ENCODE results near the gene DHX29.
A peak's percentile ranks its signal among the peaks of the same experiment; 100 is the strongest.

Gene DHX29, protein sequence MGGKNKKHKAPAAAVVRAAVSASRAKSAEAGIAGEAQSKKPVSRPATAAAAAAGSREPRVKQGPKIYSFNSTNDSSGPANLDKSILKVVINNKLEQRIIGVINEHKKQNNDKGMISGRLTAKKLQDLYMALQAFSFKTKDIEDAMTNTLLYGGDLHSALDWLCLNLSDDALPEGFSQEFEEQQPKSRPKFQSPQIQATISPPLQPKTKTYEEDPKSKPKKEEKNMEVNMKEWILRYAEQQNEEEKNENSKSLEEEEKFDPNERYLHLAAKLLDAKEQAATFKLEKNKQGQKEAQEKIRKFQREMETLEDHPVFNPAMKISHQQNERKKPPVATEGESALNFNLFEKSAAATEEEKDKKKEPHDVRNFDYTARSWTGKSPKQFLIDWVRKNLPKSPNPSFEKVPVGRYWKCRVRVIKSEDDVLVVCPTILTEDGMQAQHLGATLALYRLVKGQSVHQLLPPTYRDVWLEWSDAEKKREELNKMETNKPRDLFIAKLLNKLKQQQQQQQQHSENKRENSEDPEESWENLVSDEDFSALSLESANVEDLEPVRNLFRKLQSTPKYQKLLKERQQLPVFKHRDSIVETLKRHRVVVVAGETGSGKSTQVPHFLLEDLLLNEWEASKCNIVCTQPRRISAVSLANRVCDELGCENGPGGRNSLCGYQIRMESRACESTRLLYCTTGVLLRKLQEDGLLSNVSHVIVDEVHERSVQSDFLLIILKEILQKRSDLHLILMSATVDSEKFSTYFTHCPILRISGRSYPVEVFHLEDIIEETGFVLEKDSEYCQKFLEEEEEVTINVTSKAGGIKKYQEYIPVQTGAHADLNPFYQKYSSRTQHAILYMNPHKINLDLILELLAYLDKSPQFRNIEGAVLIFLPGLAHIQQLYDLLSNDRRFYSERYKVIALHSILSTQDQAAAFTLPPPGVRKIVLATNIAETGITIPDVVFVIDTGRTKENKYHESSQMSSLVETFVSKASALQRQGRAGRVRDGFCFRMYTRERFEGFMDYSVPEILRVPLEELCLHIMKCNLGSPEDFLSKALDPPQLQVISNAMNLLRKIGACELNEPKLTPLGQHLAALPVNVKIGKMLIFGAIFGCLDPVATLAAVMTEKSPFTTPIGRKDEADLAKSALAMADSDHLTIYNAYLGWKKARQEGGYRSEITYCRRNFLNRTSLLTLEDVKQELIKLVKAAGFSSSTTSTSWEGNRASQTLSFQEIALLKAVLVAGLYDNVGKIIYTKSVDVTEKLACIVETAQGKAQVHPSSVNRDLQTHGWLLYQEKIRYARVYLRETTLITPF (N-terminal part only)

DNA sequence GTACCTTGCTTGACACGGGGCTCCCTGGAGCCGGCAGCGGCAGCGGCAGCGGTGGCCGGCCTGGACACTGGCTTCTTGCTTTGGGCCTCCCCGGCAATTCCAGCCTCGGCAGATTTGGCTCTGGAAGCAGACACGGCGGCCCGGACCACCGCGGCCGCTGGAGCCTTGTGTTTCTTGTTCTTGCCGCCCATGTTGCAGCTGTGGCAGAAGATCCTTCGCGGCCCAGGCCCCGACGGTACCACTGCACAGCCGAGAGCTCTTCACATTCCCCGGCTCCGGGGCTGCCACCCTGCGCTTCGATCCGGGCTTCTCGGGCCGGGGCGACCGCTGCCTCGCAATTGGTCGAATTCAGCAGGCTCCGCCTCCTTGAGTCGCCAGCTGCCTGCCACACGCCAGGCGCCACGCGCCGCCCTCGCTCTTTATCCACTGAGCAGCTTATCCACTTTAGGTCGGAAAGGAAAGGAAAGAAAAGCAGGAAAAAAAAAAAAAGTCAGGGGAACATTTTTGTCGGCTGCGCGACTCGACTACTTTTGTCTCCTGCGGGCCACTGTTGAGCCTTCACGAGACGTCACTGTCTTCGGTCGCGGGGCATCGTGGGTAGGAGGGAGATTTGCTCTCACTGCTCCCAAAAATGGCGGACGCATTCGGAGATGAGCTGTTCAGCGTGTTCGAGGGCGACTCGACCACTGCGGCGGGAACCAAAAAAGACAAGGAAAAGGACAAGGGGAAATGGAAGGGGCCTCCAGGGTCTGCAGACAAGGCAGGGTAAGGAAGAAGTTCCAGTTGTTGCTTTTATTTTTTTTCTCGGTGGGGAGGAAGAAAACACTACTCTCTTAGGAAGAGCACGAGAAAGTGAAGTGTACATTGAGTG lies at the start of gene DHX29, which contains the start of gene MTREX:
TSS of gene DHX29 (minus strand) at position 312 of the 871 bp plus-strand sequence. CDS start at position 191, 121 bp downstream.
TSS of gene MTREX (plus strand) at position 607 of the 871 bp plus-strand sequence. CDS start at position 632, 25 bp downstream.
- peak within 1 kb of the TSS; percentile 94 for H3K4me3 ChIP-seq (ENCODE audit: low read depth, low read length)

DNA sequence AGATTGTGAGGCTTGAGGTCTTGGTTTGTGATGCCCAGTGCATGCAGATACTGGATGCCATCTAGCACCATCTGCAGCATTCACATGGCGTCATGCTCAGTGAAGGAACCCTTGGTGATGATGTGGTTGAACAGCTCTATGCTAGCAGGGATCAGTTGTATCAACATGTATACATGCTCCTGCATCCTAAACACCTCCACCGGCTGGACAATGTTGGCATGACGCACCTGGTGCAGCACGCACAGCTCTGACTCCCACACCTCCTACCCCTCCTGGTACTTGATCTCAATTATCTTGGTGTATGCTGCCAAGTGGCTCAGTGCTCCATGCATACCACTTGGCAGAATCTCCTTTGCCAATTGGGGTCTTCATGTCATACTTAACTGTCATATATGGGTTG lies 49.4 kb upstream of the DHX29 start:
- no peak overlapping the region for H3K4me3 ChIP-seq (ENCODE audit: low read depth, low read length)

DNA sequence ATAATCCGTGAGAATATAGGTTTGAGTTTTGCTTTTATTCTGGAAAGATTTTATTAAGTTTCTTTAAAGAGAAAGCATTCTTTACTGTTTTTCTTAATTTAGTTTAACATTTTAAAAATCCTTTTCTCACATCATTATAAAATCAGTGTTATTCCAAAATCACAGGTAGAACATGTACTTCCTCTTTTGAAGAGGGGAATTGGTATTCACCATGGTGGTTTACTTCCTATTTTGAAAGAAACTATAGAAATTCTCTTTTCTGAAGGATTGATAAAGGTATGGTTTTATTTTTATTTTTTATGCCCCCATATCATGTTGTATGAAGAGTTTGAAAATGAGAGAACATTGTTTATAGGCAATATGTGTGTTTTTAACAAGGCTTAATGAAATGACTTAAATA lies 43.3 kb upstream of the DHX29 start:
- no peak overlapping the region for H3K4me3 ChIP-seq (ENCODE audit: low read depth, low read length)

DNA sequence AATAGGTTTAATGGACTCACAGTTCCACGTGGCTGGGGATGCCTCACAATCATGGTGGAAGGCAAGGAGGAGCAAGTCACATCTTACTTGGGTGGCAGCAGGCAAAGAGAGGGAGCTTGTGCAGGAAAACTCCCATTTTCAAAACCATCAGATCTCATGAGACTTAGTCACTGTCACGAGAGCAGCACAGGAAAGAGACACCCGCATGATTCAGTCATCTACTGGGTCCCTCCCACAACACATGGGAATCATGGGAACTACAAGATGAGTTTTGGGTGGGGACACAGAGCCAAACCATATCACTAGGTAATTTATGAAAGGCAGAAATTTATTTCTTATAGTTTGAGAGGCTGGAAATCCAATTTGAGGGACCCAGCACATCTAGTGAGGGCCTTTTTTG lies 40.3 kb upstream of the DHX29 start:
- no peak overlapping the region for H3K4me3 ChIP-seq (ENCODE audit: low read depth, low read length)

DNA sequence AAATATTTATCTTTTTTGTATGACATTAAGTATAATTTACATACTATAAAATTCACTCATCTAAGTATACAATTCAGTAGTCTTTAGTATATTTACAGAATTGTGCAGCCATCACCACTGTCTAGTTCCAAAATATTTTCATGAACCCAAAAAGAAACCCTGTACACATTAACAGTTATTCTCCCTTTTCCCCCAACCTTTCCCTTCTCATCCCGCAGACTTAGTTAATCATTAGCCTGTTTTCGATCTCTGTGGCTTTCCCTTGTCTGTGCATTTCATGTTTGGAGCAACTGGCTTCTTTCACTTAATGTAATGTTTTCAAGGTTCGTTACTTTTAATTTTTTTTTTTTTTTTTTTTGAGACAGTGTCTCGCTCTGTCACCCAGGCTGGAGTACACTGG lies 37.8 kb upstream of the DHX29 start:
- H3K4me3 ChIP-seq (ENCODE audit: low read depth, low read length): no peak overlapping the region

DNA sequence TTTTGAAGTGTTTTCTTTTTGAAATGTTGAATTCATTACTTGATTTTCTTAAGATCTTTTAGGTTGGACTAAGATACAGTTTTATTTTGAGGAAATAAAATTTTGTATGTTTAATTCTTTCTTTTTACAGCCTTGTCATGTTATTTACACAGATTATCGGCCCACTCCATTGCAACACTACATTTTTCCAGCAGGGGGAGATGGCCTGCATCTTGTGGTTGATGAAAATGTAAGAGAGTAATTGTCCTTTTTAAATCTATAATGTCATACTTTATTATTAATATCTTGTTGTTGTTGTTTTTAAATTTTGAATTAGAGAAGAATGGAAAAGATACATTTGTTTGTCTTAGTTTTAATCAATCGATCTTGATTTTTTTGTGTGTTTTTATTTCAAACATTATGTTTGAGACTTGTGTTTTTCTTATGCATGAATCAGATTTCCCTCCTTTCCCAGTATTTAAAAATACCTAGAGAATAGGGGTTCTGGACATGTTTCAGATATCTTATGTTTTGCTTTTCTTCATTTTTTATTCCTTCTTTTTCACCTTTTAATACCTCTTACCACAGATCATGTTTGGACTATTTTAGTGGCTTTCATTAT lies 37.0 kb upstream of the DHX29 start:
- H3K4me3 ChIP-seq (ENCODE audit: low read depth, low read length): no peak overlapping the region

DNA sequence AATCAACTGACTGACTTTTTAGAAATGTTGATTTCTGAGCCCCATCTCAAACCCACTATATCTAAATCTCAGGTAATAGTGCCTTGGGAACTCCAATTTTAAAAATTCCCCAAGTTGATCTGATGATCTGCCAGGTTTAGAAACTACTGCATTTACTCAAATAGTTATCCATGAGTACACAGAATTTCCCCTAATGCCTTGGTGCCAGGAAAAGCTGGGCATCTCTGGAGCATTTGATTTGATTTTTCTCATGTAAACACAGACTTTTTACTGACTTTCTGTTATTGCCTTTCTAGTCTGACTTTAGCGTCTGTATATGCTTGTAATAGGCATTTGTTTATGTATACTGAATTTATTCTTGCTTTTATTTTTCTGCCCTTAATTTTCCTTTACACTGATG lies 36.1 kb upstream of the DHX29 start:
- no peak overlapping the region for H3K4me3 ChIP-seq (ENCODE audit: low read depth, low read length)

DNA sequence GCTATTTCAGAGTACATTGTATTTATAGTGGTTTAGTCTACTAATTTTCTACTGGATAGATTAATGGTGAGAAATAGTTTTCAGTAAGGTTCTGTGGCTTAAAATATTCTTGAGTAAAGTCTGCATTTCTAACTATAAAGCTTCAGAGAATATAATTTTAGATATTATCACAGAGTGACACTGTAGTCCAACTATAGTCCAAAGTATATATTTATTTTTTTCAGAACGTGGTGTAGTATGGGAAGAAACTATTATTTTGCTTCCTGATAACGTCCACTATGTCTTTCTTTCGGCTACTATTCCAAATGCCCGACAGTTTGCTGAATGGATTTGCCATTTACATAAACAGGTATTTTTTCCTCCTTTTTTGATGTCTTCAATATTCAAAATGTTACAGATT lies 35.6 kb upstream of the DHX29 start:
- no peak overlapping the region for H3K4me3 ChIP-seq (ENCODE audit: low read depth, low read length)

DNA sequence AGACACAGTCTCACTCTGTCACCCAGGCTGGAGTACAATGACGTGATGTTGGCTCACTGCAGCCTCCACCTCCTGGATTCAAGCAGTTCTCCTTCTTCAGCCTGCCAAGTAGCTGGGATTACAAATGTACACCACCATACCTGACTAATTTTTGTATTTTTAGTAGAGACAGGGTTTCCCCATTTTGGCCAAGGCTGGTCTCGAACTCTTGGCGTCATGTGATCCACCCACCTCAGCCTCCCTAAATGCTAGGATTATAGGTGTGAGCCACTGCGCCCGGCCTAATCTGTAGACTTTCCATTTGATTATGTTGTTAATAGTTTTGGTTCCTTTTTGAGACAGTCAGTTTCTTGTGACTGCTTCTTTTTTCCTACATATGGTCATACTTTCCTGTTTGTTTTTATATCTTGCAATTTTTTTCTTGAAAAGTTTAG lies 31.3 kb upstream of the DHX29 start:
- no peak overlapping the region for H3K4me3 ChIP-seq (ENCODE audit: low read depth, low read length)

DNA sequence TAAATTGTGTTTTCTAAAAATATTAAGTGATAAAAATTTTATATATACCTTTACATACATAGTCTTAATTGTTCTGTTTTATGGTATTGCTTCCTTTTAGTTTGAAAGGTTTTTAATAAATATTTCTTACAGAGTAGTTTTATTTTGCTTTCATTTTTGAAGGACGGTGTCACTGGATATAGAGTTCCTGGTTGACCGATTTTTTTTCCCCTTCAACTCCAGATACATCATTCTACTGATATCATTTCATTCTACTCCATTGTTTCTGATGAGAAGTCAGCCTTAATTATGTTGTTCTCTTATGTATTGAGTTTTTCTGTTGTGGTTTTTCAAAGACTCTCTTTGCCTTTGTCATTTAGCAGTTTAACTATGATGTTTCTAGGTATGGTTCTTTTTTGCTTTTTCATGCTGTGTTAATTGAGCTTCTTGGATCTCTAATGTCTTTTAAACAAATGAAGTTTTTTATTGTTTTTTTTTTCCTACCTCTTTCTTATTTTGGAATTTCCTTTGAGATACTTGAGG lies 30.7 kb upstream of the DHX29 start:
- H3K4me3 ChIP-seq (ENCODE audit: low read depth, low read length): no peak overlapping the region

DNA sequence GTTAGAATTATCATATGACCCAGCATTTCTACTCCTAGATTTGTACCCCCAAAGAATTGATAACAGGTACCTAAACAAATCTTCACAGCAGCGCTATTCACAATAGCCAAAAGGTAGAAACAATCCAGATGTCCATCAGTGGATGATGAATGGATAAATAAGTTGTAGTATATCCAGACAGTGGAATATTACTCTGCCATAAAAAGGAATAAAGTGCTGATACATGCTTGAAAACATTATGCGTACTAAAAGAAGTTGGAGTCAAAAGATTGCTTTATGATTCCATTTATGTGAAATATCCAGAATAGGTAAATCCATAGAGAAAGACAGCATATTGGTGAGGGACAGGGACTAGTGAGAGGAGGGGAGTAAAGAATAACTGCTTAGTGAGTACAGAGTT lies 26.3 kb upstream of the DHX29 start:
- H3K4me3 ChIP-seq (ENCODE audit: low read depth, low read length): no peak overlapping the region

DNA sequence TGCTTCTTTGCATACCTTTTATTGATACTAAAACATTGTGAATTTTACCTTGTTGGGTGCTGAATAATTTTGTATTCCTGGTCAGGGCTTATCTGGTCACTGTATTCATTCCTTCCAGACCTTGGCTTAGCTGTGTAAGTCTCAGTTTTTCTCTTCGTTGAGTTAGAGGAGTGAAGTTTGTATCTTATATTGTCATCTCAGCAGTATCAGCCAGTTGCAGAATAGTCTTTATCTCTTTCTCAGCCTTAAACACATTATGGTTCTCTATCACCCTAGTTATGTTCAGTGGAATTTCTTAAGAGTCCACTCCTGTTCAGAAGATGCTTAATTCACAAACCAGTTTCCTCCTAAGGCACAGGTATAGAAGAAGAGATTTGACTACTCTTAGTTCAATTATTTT lies 25.5 kb upstream of the DHX29 start:
- no peak overlapping the region for H3K4me3 ChIP-seq (ENCODE audit: low read depth, low read length)

DNA sequence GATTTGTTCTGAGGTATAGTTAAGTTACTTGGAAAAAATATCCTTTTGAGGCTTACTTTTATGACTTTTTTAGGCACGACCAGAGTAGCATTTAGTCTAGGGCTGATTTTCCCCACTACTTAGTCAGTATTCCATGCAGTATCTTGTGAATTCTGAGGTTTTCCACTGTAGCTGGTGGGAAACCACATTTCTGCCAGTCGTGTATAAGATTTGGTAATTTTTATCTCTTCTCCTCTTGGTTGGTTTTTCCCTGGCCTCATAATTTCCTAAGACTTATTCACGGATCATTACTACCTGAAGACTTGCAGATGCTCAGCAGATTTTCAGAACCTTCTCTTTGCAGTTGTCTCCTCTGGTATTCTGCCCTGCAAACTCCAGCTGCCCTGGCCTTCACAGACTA lies 23.8 kb upstream of the DHX29 start:
- no peak overlapping the region for H3K4me3 ChIP-seq (ENCODE audit: low read depth, low read length)

DNA sequence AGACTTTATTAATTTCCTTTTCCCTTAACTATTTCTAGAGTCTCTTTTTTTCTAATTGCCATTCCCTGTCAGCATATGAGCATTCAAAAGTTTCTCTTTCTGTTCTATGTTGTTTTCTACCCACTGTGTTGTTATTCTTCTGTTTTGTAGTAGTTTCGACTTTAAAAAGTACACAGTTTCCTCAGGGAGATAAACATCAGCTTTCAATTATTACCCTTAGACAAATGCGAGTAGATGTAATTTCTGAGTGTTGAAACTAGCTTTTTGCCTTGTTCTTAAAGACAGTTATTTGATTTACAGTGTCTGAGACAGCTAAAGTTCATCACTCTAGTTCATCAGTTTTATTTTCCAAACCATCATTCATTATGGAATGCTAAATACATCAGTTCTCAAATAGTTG lies 19.8 kb upstream of the DHX29 start:
- H3K4me3 ChIP-seq (ENCODE audit: low read depth, low read length): no peak overlapping the region

DNA sequence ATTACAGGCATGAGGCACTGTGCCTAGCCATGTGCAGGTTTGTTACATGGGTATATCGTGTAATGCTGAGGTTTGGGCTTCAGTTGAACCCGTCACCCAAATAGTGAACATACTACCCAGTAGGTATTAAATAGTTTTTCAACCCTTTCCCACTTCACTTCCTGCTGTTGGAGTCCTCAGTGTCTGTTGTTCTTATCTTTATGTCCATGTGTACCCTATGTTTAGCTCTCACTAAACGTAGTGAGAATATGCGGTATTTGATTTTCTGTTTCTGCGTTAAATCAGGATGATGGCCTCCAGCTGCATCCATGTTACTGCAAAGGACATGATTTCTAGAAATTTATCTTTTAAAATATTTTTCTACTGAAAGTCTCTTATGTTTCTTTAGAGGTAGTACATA lies 18.1 kb upstream of the DHX29 start:
- no peak overlapping the region for H3K4me3 ChIP-seq (ENCODE audit: low read depth, low read length)

DNA sequence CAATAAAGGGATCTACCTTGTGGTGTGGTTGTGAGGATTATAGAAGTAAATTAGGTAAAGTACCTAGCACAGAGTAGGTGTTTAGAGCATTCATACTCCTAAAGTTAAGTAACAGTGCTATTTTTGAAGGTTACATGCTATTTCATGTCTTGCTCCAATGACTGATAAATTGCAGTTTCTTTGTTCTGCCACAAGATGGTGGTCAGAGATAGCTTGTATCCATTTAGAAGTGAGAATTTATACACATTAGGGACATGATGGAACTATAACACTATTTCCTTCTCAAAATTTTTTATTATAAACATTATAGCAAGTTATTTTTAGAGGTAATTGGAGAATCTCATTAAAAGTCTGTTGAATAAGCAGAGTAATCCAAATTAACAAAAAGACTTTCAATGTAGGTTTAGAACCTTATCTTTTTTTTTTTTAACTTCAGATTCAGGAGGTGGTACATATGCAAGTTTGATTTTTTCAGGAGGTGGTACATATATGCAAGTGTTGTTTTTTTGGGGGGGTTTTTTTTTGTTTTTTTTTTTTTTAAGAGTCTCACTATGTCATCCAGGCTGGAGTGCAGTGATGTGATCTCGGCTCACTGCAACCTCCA lies 17.4 kb upstream of the DHX29 start:
- no peak overlapping the region for H3K4me3 ChIP-seq (ENCODE audit: low read depth, low read length)

DNA sequence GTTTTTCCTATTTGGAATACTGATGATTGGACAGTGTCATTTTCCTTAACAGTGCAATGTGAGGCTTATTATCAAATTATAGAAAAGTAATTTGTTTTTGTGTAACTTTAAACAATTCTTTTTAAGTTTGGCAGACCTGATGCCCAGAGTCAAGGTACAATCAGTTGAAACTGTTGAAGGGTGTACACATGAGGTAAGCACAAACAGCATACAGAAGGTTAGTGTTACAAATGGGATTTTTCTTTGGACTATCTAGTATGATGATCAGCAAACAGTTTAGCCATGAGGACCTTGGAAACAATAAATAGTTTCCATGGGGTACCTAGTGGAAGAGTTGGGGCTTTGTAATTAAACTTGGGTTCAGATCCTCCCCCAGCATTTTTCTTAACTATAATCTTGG lies 16.5 kb upstream of the DHX29 start:
- no peak overlapping the region for H3K4me3 ChIP-seq (ENCODE audit: low read depth, low read length)

DNA sequence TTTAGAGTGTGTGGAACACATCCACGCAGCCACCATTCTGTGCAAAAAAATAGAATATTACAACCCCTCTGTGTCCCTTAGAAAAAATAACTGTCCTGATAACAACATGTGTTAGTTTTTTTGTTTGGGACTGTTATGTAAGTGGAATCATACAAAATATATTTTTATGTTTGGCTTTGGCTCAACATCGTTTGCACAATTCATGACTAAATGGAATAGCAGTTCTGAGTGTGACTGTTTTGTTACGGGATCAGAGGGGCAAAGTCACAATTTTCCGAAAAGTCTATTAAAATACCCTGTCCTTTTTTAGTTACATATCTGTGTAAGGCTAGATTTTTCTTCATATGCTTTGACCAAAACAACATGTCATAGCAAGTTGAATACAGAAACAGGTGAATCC lies 13.1 kb upstream of the DHX29 start:
- H3K4me3 ChIP-seq (ENCODE audit: low read depth, low read length): no peak overlapping the region

DNA sequence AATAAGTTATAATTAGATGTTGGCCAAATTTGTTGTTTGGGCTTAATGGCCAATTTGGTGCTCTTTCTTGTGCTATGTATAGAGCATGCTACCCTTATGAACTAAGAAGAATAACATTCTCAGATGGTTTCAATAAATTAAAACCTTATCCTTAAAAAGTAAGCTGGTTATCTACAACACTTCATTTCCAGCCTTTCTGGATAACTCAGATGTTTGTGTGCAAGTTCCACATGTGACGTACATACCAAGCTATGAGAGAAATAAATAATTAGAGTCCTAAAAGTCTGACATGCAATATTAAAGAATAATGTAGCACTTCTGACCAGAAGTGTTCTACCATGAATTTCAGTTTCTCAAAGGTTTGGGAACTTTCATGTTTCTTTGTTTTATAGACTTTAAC lies 12.0 kb upstream of the DHX29 start:
- H3K4me3 ChIP-seq (ENCODE audit: low read depth, low read length): no peak overlapping the region

Measured in iPS-11a (cell line).